Dendritic cell treated with granulocyte-macrophage colony-stimulating factor and Interleukin-4, amounts not matched to agents 40 ng/mL and 50 ng/mL, for 4 days (primary cell): ENCODE measurements around the gene ADGB.
"Not testable (repeated sequence)": the region's sequence is repeated elsewhere in the genome, so short reads cannot be mapped to it uniquely, and the experiment has no call there.

ENCODE experiments used
- H3K27ac Mint-ChIP-seq: one replicate; pipeline ENCODE4 v1.8.0; 2022; ENCODE audit warnings: mild to moderate bottlenecking, mixed read lengths
- H3K27me3 Mint-ChIP-seq: one replicate; pipeline ENCODE4 v1.8.0; 2022; ENCODE audit warnings: mild to moderate bottlenecking, mixed read lengths
- H3K36me3 Mint-ChIP-seq: one replicate; pipeline ENCODE4 v1.8.0; 2022; ENCODE audit warnings: low read depth, mixed read lengths
- H3K4me1 Mint-ChIP-seq: one replicate; pipeline ENCODE4 v1.8.0; 2022; ENCODE audit warnings: low read depth, mixed read lengths
- H3K4me3 Mint-ChIP-seq: one replicate; pipeline ENCODE4 v1.8.0; 2022; ENCODE audit warnings: mild to moderate bottlenecking, moderate library complexity, mixed read lengths
- H3K9me3 Mint-ChIP-seq: one replicate; pipeline ENCODE4 v1.8.0; 2022; ENCODE audit warnings: mixed read lengths
- intact Hi-C: fragments of 100-400 bp; cut with micrococcal nuclease; formaldehyde crosslinking; loops from one replicate; pipeline ENCODE4 v1.15.0; 2022

ADGB gene

GRCh38 chr6:146795479-146796133, 196.8 kb downstream of the ADGB start:
- peaks cover 32% of the 10 kb centered on the region for H3K9me3 Mint-ChIP-seq
- H3K36me3 Mint-ChIP-seq: no peaks in the 10 kb centered on the region
- intact Hi-C loops: no loop called here
- no peaks in the 10 kb centered on the region for H3K27me3 Mint-ChIP-seq
- H3K4me1 Mint-ChIP-seq: no peaks in the 10 kb centered on the region
- no peak overlapping the region for H3K4me3 Mint-ChIP-seq
- H3K27ac Mint-ChIP-seq: no peak overlapping the region

DNA sequence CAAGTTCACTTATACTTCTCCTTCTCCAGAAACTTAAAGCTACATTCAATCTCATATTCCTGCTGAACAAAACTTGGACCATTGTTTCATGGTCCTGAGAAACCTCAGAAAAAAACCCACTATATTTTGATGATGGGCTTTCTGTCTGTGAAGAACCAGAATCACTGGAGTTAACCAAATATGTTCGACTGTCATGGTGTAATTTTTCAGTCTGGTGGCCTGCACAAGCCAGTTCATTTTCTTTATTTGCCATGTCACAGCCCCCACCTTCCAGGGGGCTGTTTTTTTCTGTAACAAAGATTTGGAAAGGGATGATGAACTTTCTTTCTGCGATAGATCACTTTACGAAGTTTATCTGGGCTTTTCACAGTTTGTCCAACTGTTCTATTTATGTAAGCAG, 204.4 kb downstream of the ADGB start:
- H3K36me3 Mint-ChIP-seq, H3K27me3 Mint-ChIP-seq, H3K4me3 Mint-ChIP-seq, H3K9me3 Mint-ChIP-seq, H3K27ac Mint-ChIP-seq, H3K4me1 Mint-ChIP-seq, intact Hi-C loops: not testable (repeated sequence)

GRCh38 chr6:146803601-146804000, 204.8 kb downstream of the ADGB start:
- Mint-ChIP-seq H3K4me1 (no peaks in the 10 kb centered on the region), H3K36me3 (no peaks in the 10 kb centered on the region), H3K27me3 (no peaks in the 10 kb centered on the region), H3K9me3 (no peaks in the 10 kb centered on the region), H3K27ac (no peak overlapping the region), H3K4me3 (peak overlapping the region; percentile 47)
- intact Hi-C loops: no loop called here

- H3K4me3 Mint-ChIP-seq: no peak overlapping the region
- no peaks in the 10 kb centered on the region for H3K9me3 Mint-ChIP-seq
- intact Hi-C loops: no loop called here
- no peaks in the 10 kb centered on the region for H3K4me1 Mint-ChIP-seq
- no peaks in the 10 kb centered on the region for H3K27me3 Mint-ChIP-seq
- no peaks in the 10 kb centered on the region for H3K36me3 Mint-ChIP-seq
- H3K27ac Mint-ChIP-seq: no peak overlapping the region
These were observed 207.0 kb downstream of the ADGB start for GRCh38 chr6:146805546-146806325.

GRCh38 chr6:146809014-146809413, 210.2 kb downstream of the ADGB start:
- H3K27me3 Mint-ChIP-seq, H3K27ac Mint-ChIP-seq, H3K36me3 Mint-ChIP-seq, H3K9me3 Mint-ChIP-seq, intact Hi-C loops, H3K4me3 Mint-ChIP-seq, H3K4me1 Mint-ChIP-seq: not testable (repeated sequence)

DNA sequence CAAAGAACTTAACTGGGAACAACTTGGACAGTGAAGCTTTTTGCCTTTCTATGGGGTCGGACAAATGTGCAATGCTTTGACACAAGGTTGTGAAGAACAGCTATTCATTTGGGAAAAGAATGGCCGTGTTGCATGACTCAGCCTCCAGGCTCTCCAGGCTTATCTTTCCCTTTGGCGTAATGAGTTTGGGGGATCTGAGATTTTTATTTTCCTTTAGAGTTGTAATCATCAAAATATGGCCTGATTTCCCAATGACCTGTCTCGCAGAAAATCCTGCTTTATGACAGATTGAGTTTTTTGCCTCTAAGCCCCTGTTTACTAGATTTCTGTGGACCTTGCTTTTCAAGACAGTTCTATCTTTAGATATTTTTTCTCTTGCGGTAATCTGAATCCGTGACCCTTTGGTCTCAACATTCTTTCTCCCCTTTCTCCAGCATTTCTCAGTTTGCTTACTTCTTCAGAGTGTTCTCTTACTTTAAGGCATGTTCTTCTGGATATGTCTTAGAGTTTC, 214.1 kb downstream of the ADGB start:
- H3K27me3 Mint-ChIP-seq, H3K4me3 Mint-ChIP-seq, H3K9me3 Mint-ChIP-seq, H3K27ac Mint-ChIP-seq, intact Hi-C loops, H3K4me1 Mint-ChIP-seq, H3K36me3 Mint-ChIP-seq: not testable (repeated sequence)

- no peaks in the 10 kb centered on the region for H3K4me1 Mint-ChIP-seq
- H3K4me3 Mint-ChIP-seq: no peak overlapping the region
- no peaks in the 10 kb centered on the region for H3K36me3 Mint-ChIP-seq
- no peak overlapping the region for H3K27ac Mint-ChIP-seq
- H3K9me3 Mint-ChIP-seq: no peaks in the 10 kb centered on the region
- H3K27me3 Mint-ChIP-seq: no peaks in the 10 kb centered on the region
- intact Hi-C loops: no loop called here
These were observed 214.8 kb downstream of the ADGB start for GRCh38 chr6:146813554-146813953.

DNA sequence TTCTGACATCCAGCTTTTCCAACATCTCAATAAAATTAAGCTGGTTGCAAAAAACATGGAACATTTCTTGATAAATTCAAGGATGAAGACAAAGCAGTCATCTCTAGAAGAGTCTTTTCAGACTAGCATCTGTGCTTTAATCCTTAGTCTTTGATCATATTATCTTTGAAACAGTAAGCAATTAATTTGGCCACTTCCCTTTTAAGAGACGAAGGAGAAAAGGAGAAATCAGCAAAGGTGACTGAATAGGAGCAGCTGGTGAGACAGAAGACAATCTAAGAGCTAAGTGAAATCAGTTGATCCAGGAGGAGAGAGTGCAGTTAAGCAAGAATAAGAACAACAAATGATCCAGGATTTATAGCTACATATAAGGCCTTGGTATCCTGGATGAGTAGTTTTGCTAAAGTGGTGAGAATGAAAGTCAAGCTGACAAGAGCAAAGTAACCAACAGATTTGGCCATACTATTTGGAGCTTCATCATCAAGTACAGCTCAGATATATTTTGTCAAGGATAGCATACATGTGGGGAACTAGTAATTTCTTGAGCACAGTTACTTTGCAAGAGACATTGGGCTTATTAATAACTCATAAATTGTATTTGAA, 215.5 kb downstream of the ADGB start:
- H3K36me3 Mint-ChIP-seq: no peaks in the 10 kb centered on the region

DNA sequence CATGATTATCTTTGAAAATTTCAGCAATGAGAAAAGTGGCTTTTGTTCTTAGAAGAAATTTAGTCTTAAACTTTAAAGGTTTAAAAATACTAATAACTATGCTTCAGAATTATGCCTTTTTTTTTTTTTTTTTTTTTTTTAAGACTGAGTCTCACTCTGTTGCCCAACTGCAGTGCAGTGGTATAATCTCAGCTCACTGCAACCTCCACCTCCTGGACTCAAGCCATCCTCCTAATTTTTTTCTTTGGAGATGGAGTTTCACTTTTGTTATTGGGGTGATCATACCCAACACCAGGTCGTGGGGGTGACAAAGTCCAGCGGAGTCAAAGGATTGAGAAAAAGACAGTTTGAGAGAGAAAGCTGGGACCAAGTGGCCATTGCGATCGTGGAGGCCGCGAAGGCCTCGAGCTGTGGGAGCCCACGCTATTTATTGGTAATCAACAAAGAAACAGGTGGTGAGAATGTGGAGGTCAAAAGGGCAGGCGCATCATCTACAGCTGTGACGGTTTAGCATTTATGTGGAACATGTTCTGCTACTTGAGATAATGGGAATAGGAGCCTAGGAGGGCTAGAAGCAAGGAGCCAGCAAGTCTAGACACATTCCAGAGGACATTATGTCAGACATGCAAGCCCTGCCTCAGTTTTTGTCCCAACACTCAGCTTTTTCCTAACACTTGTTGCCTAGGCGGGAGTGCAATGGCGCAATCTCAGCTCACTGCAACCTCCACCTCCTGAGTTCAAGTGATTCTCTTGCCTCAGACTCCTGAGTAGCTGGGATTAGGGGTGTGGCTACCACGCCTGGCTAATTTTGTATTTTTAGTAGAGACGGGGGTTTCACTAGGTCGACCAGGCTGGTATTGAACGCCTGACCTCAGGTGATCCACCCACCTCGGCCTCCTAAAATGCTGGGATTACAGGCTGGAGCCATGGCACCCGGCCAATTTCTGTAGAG, 217.0 kb downstream of the ADGB start:
- H3K4me1 Mint-ChIP-seq, H3K9me3 Mint-ChIP-seq, H3K27me3 Mint-ChIP-seq, H3K36me3 Mint-ChIP-seq, intact Hi-C loops, H3K4me3 Mint-ChIP-seq, H3K27ac Mint-ChIP-seq: not testable (repeated sequence)

More for the DNA sequence above, 215.5 kb downstream of the ADGB start:
- H3K4me3 Mint-ChIP-seq: no peak overlapping the region
- H3K9me3 Mint-ChIP-seq: no peaks in the 10 kb centered on the region
- H3K27ac Mint-ChIP-seq: no peak overlapping the region
- H3K27me3 Mint-ChIP-seq: no peaks in the 10 kb centered on the region
- intact Hi-C loops: no loop called here
- no peaks in the 10 kb centered on the region for H3K4me1 Mint-ChIP-seq

GRCh38 chr6:146819596-146820320, 221.0 kb downstream of the ADGB start:
- H3K9me3 Mint-ChIP-seq: no peaks in the 10 kb centered on the region
- no peaks in the 10 kb centered on the region for H3K36me3 Mint-ChIP-seq
- intact Hi-C loops: no loop called here
- no peaks in the 10 kb centered on the region for H3K27me3 Mint-ChIP-seq
- H3K4me1 Mint-ChIP-seq: no peaks in the 10 kb centered on the region
- H3K4me3 Mint-ChIP-seq: no peak overlapping the region
- no peak overlapping the region for H3K27ac Mint-ChIP-seq

DNA sequence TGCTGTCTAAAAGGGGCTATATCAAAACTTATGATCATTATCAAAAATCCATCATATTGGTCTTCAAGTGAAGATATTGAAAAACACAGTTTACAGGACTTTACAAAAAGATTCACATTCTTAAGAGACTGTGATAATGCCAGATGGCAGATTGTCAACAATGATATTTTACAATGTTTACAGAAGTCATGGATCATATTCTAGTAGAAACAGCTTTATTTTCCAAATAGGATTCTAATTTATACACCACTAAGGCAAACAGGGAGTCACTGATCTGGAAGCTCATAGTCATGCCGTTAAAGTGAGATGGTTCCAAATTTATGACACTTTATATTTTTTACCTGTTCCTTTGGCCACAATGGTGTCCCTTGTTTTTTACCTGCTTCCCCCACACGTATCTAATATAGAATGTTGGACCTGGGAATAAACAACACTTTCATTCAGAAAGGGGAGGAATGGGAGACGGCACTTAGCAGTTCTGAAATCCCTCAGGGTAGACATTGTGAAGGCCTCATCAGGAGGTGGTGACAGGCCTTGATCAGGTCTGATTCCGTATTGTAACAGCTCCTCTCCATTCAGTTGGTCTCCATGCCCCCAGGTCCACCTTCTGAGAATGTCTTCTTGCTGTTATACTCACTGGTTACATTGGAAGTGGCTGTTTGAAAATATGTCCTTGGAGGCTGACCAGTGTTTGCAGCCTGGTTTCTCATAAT, 228.6 kb downstream of the ADGB start:
- H3K9me3 Mint-ChIP-seq: no peaks in the 10 kb centered on the region
- H3K4me1 Mint-ChIP-seq: no peaks in the 10 kb centered on the region
- H3K27ac Mint-ChIP-seq: no peak overlapping the region
- no peaks in the 10 kb centered on the region for H3K36me3 Mint-ChIP-seq
- H3K4me3 Mint-ChIP-seq: no peak overlapping the region
- H3K27me3 Mint-ChIP-seq: no peaks in the 10 kb centered on the region
- intact Hi-C loops: no loop called here

DNA sequence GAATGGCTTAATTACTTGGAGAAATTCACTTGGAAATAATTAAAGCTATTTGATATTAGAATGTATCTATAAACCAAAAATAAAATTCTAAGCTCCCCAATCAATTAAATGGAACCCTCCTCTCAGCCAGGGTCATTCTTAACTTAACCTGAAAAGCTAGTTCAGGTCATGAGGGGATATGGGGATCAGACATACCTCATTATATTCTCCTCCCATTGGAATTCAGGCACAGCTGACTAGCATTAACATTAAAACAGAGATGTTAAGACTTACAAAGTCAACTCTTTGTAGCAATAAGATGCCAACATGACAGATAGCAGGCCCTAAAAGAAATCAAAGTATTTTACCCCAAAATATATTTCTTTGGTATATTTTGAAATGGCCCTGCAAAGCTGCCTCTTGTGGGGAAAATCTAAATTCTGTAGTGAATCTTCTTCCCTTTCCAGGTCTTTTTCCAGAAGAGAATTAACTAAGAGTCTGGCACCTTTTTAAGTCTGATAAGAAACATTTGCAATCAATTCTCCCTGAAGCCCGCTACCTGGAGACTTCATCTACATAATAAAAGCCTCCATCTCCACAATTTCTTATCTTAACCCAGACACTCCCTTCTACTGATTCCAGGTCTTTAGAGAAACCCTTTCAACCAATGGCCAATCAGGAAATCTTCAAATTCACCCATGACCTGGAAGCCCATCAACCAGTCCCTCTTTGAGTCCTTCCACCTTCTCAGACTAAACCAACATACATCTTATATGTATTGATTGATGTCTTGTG, 231.2 kb downstream of the ADGB start:
- Mint-ChIP-seq H3K27me3 (no peaks in the 10 kb centered on the region), H3K36me3 (no peaks in the 10 kb centered on the region), H3K9me3 (no peaks in the 10 kb centered on the region), H3K4me1 (no peaks in the 10 kb centered on the region), H3K27ac (no peak overlapping the region), H3K4me3 (no peak overlapping the region)
- intact Hi-C loops: no loop called here
